ENCODE results near the gene MKI67.

The MKI67 gene

GRCh38 chr10:128050121-128050516, 76.1 kb downstream of the MKI67 start:
- H3K4me1 ChIP-seq (ENCODE audit: low read length): peaks cover 16% of the 10 kb centered on the region
- no peak for DNase-seq
- no peak for TF ChIP-seq EZH2phosphoT487 (IDR thresholded peaks at IDR 0.05; ENCODE audit: low read length)
- TF ChIP-seq, protein P1, sequence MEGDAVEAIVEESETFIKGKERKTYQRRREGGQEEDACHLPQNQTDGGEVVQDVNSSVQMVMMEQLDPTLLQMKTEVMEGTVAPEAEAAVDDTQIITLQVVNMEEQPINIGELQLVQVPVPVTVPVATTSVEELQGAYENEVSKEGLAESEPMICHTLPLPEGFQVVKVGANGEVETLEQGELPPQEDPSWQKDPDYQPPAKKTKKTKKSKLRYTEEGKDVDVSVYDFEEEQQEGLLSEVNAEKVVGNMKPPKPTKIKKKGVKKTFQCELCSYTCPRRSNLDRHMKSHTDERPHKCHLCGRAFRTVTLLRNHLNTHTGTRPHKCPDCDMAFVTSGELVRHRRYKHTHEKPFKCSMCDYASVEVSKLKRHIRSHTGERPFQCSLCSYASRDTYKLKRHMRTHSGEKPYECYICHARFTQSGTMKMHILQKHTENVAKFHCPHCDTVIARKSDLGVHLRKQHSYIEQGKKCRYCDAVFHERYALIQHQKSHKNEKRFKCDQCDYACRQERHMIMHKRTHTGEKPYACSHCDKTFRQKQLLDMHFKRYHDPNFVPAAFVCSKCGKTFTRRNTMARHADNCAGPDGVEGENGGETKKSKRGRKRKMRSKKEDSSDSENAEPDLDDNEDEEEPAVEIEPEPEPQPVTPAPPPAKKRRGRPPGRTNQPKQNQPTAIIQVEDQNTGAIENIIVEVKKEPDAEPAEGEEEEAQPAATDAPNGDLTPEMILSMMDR (IDR thresholded peaks at IDR 0.05; ENCODE audit: low read length): no peak
- no peak for TF ChIP-seq EZH2 (optimal IDR thresholded peaks at IDR 0.05; ENCODE audit: low read depth, low read length)

GRCh38 chr10:128049226-128050120, 76.8 kb downstream of the MKI67 start:
- H3F3A ChIP-seq (ENCODE audit: insufficient read depth, low read length): peaks cover 10% of the 10 kb centered on the region
- no peaks in the 10 kb centered on the region for H3K9me3 ChIP-seq (replicated peaks; ENCODE audit: insufficient read depth, low read length)
- no peak for DNase-seq
- peaks cover 19% of the 10 kb centered on the region for H3K79me2 ChIP-seq (ENCODE audit: low read length)
- peaks cover 17% of the 10 kb centered on the region for H3K4me1 ChIP-seq (ENCODE audit: low read length)
- peak overlapping the region; percentile 82; the same call in 1 of the 2 replicates for H3K4me2 ChIP-seq (ENCODE audit: low read depth, low read length)
- H3K9me2 ChIP-seq (replicated peaks; ENCODE audit: insufficient read depth, low read length): no peaks in the 10 kb centered on the region
- no peak overlapping the region for H3K27ac ChIP-seq (ENCODE audit: low read length)
- no peaks in the 10 kb centered on the region for H3K36me3 ChIP-seq (replicated peaks; ENCODE audit: insufficient read depth, low read length)
- TF ChIP-seq EZH2phosphoT487 (IDR thresholded peaks at IDR 0.05; ENCODE audit: low read length): no peak
- TF ChIP-seq EZH2 (optimal IDR thresholded peaks at IDR 0.05; ENCODE audit: low read depth, low read length): no peak
- TF ChIP-seq, protein P1 (IDR thresholded peaks at IDR 0.05; ENCODE audit: low read length): no peak
- no peaks in the 10 kb centered on the region for H4K20me1 ChIP-seq (ENCODE audit: insufficient read depth, low read length)
- no peak overlapping the region for H2AFZ ChIP-seq (ENCODE audit: low read length)
- H3K9ac ChIP-seq (ENCODE audit: low read length): no peak overlapping the region
- H3K4me3 ChIP-seq (ENCODE audit: low read length): peak overlapping the region; percentile 68
- no peaks in the 10 kb centered on the region for H3K27me3 ChIP-seq (replicated peaks; ENCODE audit: insufficient read depth, low read length)

More at GRCh38 chr10:128050121-128050516, 76.1 kb downstream of the MKI67 start:
- H3K36me3 ChIP-seq (replicated peaks; ENCODE audit: insufficient read depth, low read length): no peaks in the 10 kb centered on the region
- no peak overlapping the region for H3K4me3 ChIP-seq (ENCODE audit: low read length)
- H3K4me2 ChIP-seq (ENCODE audit: low read depth, low read length): no peak overlapping the region
- H3K79me2 ChIP-seq (ENCODE audit: low read length): peaks cover 19% of the 10 kb centered on the region
- H3K9me3 ChIP-seq (replicated peaks; ENCODE audit: insufficient read depth, low read length): no peaks in the 10 kb centered on the region
- H3K27me3 ChIP-seq (replicated peaks; ENCODE audit: insufficient read depth, low read length): no peaks in the 10 kb centered on the region
- no peak overlapping the region for H2AFZ ChIP-seq (ENCODE audit: low read length)
- H3K9me2 ChIP-seq (replicated peaks; ENCODE audit: insufficient read depth, low read length): no peaks in the 10 kb centered on the region
- no peaks in the 10 kb centered on the region for H4K20me1 ChIP-seq (ENCODE audit: insufficient read depth, low read length)
- peaks cover 10% of the 10 kb centered on the region for H3F3A ChIP-seq (ENCODE audit: insufficient read depth, low read length)
- H3K9ac ChIP-seq (ENCODE audit: low read length): no peak overlapping the region
- no peak overlapping the region for H3K27ac ChIP-seq (ENCODE audit: low read length)

DNA sequence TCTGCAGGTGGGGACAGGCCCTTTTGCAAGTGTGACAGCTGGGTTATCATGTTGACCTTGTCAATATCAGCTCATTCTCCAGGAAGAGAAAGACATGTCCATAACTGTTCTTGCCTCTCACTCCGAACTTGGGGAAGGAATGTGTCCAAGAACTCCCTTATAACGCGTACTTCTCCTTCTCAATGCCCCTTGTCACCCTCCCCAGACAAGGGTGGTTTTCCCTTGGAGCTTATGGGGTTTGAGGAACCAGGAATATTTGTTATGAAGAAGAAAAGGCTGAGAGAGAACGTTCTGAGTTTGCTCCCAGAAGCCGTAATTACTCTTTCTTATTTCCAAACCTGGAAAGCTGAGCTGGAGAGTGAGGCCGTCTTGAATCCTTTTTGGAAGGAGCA, 77.4 kb downstream of the MKI67 start:
- no peaks in the 10 kb centered on the region for H3K27me3 ChIP-seq (replicated peaks; ENCODE audit: insufficient read depth, low read length)
- H3K9me3 ChIP-seq (replicated peaks; ENCODE audit: insufficient read depth, low read length): no peaks in the 10 kb centered on the region
- peaks cover 10% of the 10 kb centered on the region for H3F3A ChIP-seq (ENCODE audit: insufficient read depth, low read length)
- peak overlapping the region; percentile 82 for H3K4me2 ChIP-seq (ENCODE audit: low read depth, low read length)
- H3K4me1 ChIP-seq (ENCODE audit: low read length): peaks cover 17% of the 10 kb centered on the region
- peak overlapping the region; percentile 68 for H3K4me3 ChIP-seq (ENCODE audit: low read length)
- DNase-seq: no peak
- peaks cover 19% of the 10 kb centered on the region for H3K79me2 ChIP-seq (ENCODE audit: low read length)
- TF ChIP-seq EZH2 (optimal IDR thresholded peaks at IDR 0.05; ENCODE audit: low read depth, low read length): no peak
- no peak for TF ChIP-seq EZH2phosphoT487 (IDR thresholded peaks at IDR 0.05; ENCODE audit: low read length)
- TF ChIP-seq, protein P1 (IDR thresholded peaks at IDR 0.05; ENCODE audit: low read length): no peak
- no peaks in the 10 kb centered on the region for H4K20me1 ChIP-seq (ENCODE audit: insufficient read depth, low read length)
- H3K36me3 ChIP-seq (replicated peaks; ENCODE audit: insufficient read depth, low read length): no peaks in the 10 kb centered on the region
- H3K27ac ChIP-seq (ENCODE audit: low read length): peak overlapping the region; percentile 66; the same call in 1 of the 2 replicates
- H2AFZ ChIP-seq (ENCODE audit: low read length): peak overlapping the region; percentile 56
- H3K9me2 ChIP-seq (replicated peaks; ENCODE audit: insufficient read depth, low read length): no peaks in the 10 kb centered on the region
- peak overlapping the region; percentile 62; the same call in 1 of the 2 replicates for H3K9ac ChIP-seq (ENCODE audit: low read length)
